Inflammatory macrophage (primary cell): ENCODE data around the gene CTTNBP2.

ENCODE experiments used
- DNase-seq, 2 donors: peaks; one replicate each; pipeline ENCODE4 v3.0.0-alpha.2; 2020 to 2022

The CTTNBP2 gene

DNA sequence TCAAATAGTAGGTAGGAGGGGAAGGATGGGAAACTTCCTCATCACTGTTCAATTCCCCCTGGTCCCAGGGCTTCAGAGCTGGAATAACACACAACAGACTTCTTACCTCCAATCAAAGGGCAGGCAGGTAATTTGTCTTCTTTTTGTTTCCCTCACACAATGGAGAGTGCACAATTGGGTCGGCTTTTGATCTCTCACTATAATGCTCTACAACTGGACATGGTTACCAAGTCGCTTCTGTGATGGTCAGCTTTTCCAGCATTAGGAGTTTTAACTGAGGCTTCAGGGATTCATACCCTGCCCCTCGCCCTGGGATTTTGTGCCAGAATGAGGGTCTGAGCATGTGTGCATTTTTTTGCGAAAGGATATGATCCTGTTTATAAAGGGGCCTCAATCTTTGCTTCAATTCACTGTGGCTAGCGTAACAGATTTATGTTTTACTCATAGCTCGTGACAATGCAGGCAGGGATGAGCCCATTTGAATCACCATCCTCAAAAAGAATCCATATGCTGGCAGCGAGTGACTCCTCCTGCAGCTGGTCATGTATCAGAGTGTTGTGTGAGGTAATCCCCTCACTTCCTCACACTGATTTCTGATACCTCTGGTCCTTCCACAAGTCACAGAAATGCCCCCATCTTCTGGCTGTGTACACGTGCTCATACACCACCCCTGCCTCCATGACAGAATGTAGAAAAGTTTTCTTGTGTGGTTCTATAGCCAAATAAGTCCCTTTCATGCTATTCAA lies 189.6 kb downstream of the CTTNBP2 start:
- no peak for DNase-seq

DNA sequence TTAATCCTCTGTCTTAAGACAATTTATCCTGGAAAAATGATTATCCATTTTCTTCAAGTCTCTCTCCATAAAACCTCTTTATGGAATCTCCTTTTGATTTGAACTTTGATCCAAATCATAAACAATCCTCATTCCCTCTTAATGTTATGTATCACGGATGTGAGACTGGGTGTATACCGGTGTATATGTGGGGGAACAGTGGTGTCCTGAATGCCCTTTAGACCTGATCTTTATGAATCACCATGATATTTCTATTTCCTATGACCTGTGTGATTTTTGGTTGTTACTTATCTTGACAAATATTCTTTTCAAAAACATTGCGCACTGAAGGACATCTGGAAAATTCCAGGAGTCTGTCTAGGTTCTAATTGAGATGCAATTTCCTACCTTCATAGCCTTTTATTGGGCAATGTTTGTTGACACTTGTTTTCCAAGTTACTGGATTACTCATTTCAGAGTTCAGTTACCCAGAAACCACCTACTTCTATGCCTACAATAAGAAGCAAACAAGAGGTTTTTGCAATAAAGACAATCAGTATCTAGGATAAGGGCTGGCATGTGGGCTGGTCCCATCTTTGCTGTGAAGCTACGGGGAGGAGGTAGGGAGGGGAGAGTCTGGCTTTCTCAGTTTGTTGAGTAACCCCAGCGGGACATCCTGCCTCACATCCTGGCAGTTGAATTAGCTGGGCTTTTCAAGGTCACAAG lies 190.4 kb downstream of the CTTNBP2 start:
- DNase-seq, result no peak

DNA sequence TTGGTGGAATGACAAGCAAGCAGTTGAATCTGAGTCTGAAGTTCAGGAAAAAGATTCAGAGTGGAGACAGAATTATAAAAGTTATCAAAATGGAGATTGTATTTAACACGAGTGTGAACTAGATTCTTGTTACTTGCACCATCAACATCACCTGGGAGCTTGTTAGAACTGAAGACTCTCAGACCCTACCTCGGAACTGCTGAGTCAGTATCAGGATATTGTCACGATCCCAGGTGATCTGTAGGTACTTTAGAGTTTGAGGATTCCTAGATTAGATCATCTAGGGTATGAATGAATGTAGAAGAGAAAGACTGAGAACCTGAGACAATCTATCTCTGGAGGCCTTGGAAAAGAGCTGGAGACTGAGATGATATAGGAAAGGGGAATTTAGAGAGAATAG lies 194.1 kb downstream of the CTTNBP2 start:
- DNase-seq, result no peak

DNA sequence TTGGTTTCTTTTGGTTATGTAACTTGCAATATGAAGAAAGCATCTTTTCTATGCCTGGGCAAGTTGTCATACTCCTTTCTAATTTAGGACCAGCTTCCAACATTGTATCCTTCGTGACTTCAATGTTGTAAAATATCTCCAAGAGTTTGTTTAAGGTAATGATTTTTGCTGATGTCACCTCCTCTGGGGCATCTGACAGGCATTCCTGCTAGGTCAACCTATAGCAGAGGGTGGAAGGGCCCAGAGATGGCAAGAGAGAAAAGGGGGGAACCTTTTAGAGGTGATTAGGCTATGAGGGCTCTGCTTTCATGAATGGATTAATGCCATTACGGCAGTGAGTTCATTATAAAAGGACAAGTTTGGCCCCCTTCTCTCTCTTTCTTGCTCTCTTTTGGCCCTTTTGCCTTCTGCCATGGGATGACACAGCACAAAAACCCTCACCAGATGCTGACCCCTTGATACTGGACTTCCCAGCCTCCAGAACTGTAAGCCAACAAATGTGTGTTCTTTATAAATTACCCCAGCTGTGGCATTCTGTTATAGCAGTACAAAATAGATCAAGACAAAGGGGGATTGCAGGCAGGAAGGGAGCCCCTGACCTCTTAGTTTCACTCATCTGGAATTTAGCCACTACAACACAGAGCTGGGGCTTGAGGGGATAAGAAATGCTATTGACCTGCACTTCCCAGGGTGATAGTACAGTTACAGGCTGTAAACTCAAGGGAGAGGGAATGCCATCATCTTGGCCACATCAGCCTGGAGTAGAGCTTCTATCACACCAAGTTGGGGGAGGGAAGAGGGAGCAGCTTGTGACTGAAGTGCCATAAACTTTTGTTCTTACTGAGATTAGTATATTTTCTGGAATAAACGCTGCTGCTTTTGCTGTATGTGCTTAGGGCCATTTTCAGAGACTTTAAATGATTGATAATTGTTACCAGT lies 197.5 kb downstream of the CTTNBP2 start:
- DNase-seq, result no peak

DNA sequence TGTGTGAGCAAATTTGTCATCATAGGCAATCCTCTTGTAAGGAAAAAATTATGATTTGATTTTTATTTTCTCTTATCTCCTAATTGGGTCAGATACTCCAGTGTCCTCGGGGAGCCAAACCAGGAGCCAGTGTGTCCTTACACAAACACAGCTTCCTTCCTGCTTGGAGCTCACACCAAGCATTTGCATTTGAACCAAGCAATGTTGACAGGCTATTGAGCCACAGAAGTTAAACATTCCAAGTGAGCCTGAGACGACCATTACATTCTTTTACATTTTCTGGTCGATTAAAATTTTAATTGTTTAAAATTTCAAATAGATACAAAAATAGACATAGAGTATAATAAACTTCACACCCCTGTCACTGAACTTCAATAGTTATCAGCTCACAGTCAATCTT lies 198.6 kb downstream of the CTTNBP2 start:
- no peak for DNase-seq

DNA sequence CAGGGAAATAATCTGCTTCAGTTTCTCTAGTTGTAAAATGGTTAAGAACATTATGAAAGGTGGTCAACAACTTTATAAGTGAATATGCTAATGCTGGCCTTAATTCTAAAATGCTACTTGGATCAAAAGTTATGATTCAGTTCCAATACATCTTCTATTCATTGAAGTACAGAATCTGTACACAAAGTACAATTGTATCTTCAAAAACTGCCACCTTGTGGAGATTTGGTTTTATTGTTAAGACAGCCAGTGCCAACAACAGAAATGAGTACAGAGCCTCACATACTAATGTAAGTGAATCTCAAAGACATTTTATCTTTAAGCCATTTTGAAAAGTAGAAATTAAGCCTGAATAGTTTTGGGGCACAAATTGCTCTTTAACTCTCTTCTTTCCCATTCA lies 199.4 kb downstream of the CTTNBP2 start:
- DNase-seq, result no peak

DNA sequence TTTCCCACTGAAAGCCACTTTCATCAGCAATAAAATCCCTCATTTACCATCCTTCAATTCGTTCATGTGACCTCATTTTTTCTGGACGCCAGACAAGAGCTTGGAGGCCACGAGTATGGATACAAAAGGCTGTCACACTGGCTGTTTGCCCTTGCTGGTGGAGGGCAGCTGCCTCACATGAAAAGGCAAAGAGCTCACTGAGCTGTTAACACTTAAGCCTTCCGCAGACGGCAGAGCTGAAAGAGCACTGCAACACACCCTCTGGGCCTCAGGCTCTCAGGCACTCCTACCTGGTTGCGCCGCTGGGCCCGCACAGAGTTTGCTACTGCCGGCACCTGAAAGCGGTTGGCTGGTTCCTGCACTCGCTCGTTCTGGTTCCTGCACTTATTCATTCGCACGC lies 199.9 kb downstream of the CTTNBP2 start:
- DNase-seq, result no peak

DNA sequence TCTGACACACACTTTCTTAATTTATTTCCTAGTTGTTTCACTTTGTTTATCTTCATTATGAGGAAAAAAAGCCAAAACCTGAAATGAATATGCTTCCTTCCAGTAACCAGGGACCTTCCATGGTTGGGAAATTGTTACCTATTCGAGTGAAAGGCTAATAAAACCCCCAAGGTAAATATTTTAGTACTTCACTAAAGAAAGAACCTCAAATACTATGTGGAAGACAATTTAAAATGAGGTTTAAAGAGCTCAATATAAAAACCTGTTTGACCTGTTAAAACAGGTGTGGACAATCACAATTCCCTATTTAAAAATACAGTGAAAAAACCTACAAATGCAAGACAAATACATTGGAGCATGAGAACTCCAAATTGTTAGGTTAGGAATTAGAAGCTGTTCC lies 200.8 kb downstream of the CTTNBP2 start:
- DNase-seq, result no peak

DNA sequence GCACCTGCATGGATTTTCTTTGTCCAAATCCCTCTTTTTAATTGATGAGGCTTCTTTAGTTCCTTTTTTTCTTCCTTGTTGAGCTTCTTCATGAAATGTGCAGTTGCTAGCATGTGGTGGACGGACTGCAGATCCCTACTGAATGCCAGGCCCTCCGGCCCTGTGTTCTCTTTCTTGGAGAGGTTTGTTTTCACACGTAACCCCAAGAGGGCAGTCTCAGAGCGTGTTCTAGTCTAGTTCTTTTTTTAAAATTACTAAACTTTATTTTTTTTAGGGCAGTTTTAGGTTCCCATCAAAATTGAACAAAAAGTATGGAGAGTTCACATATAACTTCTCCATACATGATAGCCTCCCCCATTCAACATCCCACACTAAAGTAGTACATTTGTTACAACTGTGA lies 203.4 kb downstream of the CTTNBP2 start:
- DNase-seq, result no peak

DNA sequence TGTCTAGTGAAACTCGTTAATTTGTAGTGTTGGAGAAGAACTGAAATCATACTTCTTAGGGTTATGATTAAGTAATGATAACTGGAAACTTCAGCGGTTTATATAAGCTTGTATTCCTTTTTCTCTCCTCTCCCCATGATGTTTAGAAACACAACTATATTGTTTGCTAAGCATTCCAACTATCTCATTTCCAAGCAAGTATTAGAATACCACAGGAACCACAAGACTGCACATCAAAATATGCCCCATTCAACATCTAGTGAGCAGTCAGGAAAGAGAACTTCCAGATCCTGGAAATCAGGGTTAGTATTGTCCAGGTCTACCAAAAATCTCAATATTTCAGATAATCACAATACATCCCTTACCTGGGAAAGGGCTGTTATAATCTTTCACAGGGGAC lies 205.8 kb downstream of the CTTNBP2 start:
- DNase-seq, result no peak

DNA sequence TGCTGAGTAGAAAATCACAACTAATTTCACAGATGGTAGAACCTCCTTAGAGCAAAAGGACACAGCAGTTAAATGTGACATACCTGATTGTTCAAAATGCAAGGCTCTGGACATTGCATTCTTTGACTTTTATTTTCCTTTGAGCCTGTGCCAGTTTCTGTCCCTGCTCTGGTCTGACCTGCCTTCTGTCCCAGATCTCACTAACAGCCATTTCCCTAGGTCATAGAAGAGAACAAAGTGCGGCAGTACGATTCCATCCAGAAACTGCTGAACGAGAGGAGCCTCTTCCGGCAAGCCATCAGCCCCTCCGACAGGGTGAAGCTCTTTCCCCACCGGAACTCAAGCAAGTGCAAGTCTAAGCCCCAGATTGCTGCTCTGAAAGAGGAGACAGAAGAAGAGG lies 206.6 kb downstream of the CTTNBP2 start:
- DNase-seq, result no peak

DNA sequence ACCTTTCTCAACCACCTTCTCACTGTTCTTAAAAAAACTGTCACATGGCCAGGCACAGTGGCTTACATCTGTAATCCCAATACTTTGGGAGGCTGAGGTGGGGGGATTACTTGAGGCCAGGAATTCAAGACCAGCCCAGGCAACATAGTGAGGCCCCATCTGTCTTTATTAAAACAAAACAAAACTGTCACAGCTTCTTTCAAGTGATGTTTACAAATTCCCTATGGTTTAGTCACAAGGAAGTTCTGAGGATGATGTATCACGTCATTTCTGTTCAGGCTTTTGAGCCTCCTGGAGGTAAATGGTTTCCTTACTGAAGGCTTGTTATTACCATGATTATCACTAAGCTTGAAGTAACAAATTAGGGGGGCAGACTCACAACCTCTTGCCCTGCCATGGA lies 207.2 kb downstream of the CTTNBP2 start:
- DNase-seq, result no peak

DNA sequence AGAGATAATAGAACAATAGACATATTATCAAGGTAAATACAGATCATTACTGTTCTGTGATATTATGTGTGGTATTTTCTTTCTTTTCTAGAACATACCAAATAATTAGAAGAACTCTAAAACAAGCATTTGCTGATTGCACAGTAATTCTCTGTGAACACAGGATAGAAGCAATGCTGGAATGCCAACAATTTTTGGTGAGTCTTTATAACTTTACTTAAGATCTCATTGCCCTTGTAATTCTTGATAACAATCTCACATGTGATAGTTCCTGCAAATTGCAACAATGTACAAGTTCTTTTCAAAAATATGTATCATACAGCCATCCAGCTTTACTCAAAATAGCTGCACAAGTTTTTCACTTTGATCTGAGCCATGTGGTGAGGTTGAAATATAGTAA lies 207.9 kb downstream of the CTTNBP2 start:
- DNase-seq, result no peak

DNA sequence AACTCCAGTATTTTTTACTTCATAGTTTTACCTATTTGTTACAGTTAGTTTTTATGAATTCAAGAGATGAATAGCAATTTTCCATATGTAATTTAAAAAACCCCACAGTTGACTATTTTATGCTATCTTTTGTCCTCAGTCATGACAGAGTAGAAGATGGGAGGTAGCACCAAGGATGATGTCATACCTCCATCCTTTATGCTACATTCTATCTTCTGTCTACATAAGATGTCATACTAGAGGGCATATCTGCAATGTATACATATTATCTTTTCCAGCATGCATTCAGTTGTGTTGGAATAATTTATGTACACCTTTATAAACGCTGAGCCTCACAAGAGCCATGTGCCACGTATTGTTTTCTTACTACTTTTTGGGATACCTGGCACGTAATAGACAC lies 209.2 kb downstream of the CTTNBP2 start:
- no peak for DNase-seq

DNA sequence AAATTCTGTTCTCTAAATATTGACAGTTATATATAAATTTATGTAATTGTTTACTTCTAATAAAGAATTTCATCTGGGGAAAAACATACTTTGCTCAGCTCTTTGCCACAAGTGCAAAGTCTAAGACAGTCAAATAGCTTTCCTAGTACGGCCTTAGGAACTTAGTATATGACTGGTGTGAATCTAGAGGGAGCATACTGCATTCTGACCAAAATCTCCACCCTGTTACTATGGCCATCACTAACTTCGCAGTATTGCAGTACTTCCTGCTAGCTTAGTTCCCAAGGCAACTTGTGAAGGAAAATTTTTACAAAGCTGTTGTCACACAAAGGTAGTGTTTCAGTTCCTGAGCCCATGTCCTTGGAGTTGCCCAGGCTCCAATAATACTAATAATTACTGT lies 211.9 kb downstream of the CTTNBP2 start:
- DNase-seq, result no peak
